K562 (cell line): Measurements from ENCODE around the gene GPR89A.
"Not testable (repeated sequence)": the region's sequence is repeated elsewhere in the genome, so short reads cannot be mapped to it uniquely, and the experiment has no call there.

Experiments used
- CHD4 ChIP-seq: fragments of 200-600 bp; sonication (generic); IDR thresholded peaks from 3 replicates; pipeline ENCODE4 v1.6.1; 2012; ENCODE audit warnings: low read depth, mild to moderate bottlenecking, mixed read lengths, low read length, inconsistent platforms; ENCODE audit not compliant: insufficient read depth, insufficient replicate concordance, poor library complexity, severe bottlenecking
- CTCF ChIP-seq, 3 experiments: IDR thresholded peaks in 2 of 3; conservative IDR thresholded peaks in 1 of 3; 2 replicates each; pipeline ENCODE4 v1.5.1; 2011 to 2012; ENCODE audit warnings: low read length in 3 of 3, mild to moderate bottlenecking in 3 of 3, control low read depth in 2 of 3, improper control_type of control experiment in 1 of 3, inconsistent platforms in 1 of 3, low read depth in 1 of 3, mixed read lengths in 1 of 3, moderate library complexity in 1 of 3; ENCODE audit not compliant: insufficient read depth in 2 of 3
- EP300 ChIP-seq: IDR thresholded peaks from 2 replicates; pipeline ENCODE4 v1.6.1; 2012; ENCODE audit warnings: low read length, improper control_type of control experiment
- EZH2 ChIP-seq: IDR thresholded peaks from 2 replicates; pipeline ENCODE4 v1.6.1; 2012; ENCODE audit warnings: low read depth, mild to moderate bottlenecking, inconsistent platforms, low read length, borderline replicate concordance
- JUND ChIP-seq, 2 experiments: IDR thresholded peaks; 2 replicates in 1 of 2; 3 replicates in 1 of 2; pipeline ENCODE4 v1.6.1; 2011; ENCODE audit warnings: borderline replicate concordance in 2 of 2, low read depth in 2 of 2, low read length in 2 of 2, improper control_type of control experiment in 1 of 2, missing biosample characterization in 1 of 2, missing genetic modification characterization in 1 of 2, missing genetic modification reagents in 1 of 2
- KDM1A ChIP-seq, 2 experiments: fragments of 450-650 bp; IDR thresholded peaks; 2 replicates each; pipeline ENCODE4 v1.6.1; 2016; ENCODE audit warnings: mild to moderate bottlenecking in 2 of 2
- KLF16 ChIP-seq: IDR thresholded peaks from 2 replicates; pipeline ENCODE4 v1.6.1; 2016; ENCODE audit warnings: antibody characterized with exemption
- POLR2A ChIP-seq: fragments of 450-650 bp; conservative IDR thresholded peaks from 2 replicates; pipeline ENCODE4 v1.6.1; 2016
- TAF1 ChIP-seq: IDR thresholded peaks from 2 replicates; pipeline ENCODE4 v1.6.1; 2011; ENCODE audit warnings: mild to moderate bottlenecking, low read length, moderate library complexity; ENCODE audit not compliant: insufficient read depth, control insufficient read depth, severe bottlenecking; ENCODE audit errors: extremely low read depth
- ZNF561 ChIP-seq: fragments of 450-650 bp; formaldehyde crosslinking; conservative IDR thresholded peaks from 2 replicates; pipeline ENCODE4 v1.4.0; 2020; ENCODE audit warnings: mild to moderate bottlenecking, moderate library complexity
- ZNF696 ChIP-seq: fragments of 250-450 bp; sonication (Bioruptor Pico); conservative IDR thresholded peaks from 2 replicates; pipeline ENCODE4 v1.4.0; 2020; ENCODE audit warnings: mild to moderate bottlenecking, moderate library complexity
- TF ChIP-seq, protein P1 (sequence below): fragments of 450-650 bp; formaldehyde crosslinking; IDR thresholded peaks from 2 replicates; pipeline ENCODE4 v1.4.0; 2022; ENCODE audit warnings: missing genetic modification characterization
- TF ChIP-seq, protein P2 (sequence below): sonication (generic); formaldehyde crosslinking; IDR thresholded peaks from 2 replicates; pipeline ENCODE4 v1.8.0; 2022; ENCODE audit warnings: mild to moderate bottlenecking, missing genetic modification reagents

GRCh38 chr1:145641886-145642285 is 34.1 kb downstream of the GPR89A start:
- TF ChIP-seq ZNF561 (CRISPR knock-in tag); JUND (IDR thresholded peaks at IDR 0.05; ENCODE audit: borderline replicate concordance, low read depth, low read length); JUND (tag; IDR thresholded peaks at IDR 0.05; ENCODE audit: borderline replicate concordance, low read depth, low read length); EP300; CTCF (IDR thresholded peaks at IDR 0.05 in 2 of 3, conservative IDR thresholded peaks at IDR 0.05 in 1 of 3; ENCODE audit: insufficient read depth in 2 of 3, low read depth in 1 of 3, low read length in 3 of 3); EZH2; POLR2A; ZNF696; KDM1A (IDR thresholded peaks at IDR 0.05); TAF1; KLF16; CHD4: not testable (repeated sequence)
- TF ChIP-seq, protein P1, sequence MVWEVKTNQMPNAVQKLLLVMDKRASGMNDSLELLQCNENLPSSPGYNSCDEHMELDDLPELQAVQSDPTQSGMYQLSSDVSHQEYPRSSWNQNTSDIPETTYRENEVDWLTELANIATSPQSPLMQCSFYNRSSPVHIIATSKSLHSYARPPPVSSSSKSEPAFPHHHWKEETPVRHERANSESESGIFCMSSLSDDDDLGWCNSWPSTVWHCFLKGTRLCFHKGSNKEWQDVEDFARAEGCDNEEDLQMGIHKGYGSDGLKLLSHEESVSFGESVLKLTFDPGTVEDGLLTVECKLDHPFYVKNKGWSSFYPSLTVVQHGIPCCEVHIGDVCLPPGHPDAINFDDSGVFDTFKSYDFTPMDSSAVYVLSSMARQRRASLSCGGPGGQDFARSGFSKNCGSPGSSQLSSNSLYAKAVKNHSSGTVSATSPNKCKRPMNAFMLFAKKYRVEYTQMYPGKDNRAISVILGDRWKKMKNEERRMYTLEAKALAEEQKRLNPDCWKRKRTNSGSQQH (CRISPR knock-in tag) = not testable (repeated sequence)
- TF ChIP-seq, protein P2, sequence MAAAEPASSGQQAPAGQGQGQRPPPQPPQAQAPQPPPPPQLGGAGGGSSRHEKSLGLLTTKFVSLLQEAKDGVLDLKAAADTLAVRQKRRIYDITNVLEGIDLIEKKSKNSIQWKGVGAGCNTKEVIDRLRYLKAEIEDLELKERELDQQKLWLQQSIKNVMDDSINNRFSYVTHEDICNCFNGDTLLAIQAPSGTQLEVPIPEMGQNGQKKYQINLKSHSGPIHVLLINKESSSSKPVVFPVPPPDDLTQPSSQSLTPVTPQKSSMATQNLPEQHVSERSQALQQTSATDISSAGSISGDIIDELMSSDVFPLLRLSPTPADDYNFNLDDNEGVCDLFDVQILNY (CRISPR knock-in tag) = not testable (repeated sequence)
